Stimulated activated naive CD4-positive, alpha-beta T cell treated with Interleukin-2 at 50 U/mL for 16 hours (primary cell): ENCODE measurements around the gene FXYD6.
A peak's percentile ranks its signal among the peaks of the same experiment; 100 is the strongest.
"Not testable (repeated sequence)": the region's sequence is repeated elsewhere in the genome, so short reads cannot be mapped to it uniquely, and the experiment has no call there.

Experiments
- DNase-seq: peaks from one replicate; lab custom pipeline; 2025; lab: John Stamatoyannopoulos, UW

FXYD6 gene, protein sequence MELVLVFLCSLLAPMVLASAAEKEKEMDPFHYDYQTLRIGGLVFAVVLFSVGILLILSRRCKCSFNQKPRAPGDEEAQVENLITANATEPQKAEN

DNA sequence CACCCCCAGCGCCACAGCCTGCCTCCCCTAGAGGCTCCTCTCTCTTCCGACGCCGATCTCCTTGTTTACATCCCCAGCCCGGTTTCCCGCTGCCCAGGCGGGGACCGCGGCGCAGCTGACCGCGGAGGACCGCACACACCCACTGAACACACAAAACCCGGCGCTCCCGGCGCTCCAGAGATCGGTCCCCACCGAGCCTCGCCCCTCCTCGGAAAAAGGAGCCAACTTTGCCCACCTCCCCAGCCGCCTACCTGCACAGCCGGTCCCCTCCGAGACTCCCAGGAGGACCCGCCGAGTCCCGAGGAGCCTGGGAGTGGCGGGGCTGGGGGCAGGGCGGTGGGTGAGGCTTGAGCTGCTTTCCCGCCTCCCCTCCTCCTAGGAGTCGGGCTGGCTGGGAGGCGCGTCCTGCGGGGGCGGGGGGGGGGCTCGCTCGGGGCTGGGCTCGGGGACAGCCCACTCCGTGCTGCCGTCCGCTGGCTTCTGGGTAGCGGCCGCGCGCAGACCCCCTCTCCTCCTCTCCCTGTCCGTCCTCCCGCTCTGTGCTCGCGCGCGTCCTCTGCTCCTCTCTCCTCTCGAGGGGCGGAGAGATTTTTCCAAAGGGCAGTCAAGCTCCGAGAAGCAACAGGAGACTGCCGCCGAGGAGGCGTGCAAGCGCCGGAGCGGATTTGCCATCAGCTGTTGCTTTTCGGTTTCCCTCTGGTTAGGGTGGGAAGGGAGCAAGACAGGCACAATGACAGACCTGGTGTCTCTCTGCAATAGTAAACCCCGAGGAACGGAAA, at the start of gene FXYD6:
Gene FXYD6 (minus strand): TSS at position 318 of the 779 bp plus-strand sequence. CDS start 33,882 bp downstream, outside the sequence.
- DNase-seq, result no peak

GRCh38 chr11:117926166-117926565, 49.7 kb upstream of the FXYD6 start:
- DNase-seq, result not testable (repeated sequence)

GRCh38 chr11:117925198-117925925, 48.9 kb upstream of the FXYD6 start:
- no peak for DNase-seq

DNA sequence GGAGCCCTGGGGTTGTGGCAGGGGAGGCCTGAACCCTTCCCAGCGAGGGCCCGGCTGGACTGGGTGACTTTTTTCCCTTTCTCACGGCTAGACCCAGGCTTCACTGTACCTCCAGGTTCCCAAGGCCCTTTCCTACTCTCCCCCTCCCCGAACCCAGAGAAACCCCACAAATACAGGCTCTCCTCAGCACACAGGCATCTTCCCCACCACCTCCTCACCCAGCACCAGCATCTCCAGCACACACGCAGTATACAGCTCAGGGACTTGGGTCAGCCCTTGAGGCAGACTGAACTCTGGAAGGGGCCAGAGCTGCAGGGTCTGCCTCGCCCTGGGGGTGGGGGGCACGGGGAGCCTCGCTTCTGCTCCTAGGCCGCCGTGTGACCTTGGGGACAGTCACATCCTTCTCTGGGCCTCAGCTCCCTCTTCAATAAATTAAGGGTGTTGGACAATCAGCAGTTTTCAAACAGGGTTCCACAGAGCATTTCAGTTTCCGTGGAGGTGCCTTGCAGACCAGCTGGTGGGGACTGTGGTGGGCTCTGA, 48.2 kb upstream of the FXYD6 start:
- no peak for DNase-seq

GRCh38 chr11:117923773-117924172, 47.3 kb upstream of the FXYD6 start:
- DNase-seq, result no peak

DNA sequence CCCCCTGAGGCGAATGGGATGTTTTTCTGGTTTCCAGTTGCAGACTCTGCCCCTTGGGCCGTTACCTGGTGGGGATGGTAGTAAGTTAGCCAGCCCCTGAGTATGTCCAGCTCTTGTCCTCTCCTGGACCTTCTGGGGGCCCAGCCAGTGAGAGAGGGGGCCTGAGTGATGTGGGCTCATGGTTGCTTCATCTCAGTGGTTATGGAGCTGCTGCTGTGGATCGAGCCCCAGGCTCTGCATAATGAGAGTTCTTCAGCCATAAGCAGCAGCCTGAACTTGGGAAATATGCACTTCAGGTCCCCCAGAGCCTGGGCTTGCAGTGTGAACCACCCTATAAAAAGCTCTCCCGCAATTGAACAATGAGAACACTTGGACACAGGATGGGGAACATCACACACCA, 46.8 kb upstream of the FXYD6 start:
- DNase-seq, result no peak

DNA sequence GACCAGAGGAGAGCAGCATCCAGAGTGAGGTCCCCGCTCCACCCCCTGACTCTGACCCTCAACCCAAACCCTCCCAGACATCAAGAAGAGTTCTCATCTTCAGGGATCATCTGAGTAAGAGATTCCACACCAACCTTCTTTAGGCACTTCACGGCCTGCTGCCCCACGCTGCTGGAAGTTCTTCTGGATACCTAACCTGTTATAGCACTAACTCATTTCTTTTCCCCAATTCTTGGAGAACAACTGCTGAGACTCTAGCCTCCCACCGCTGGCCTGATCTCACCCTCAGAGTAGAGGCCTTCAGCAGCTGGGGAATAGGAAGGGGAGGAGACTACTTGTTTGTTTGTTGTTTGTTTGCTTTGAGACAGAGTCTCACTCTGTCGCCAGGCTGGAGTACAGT, 45.4 kb upstream of the FXYD6 start:
- no peak for DNase-seq

GRCh38 chr11:117921456-117921855, 45.0 kb upstream of the FXYD6 start:
- no peak for DNase-seq

GRCh38 chr11:117919781-117920221, 43.3 kb upstream of the FXYD6 start:
- peak; percentile 4 for DNase-seq

- DNase-seq, result no peak
Measured at GRCh38 chr11:117919341-117919740, 42.9 kb upstream of the FXYD6 start.

GRCh38 chr11:117918366-117919255, 42.2 kb upstream of the FXYD6 start:
- no peak for DNase-seq

DNA sequence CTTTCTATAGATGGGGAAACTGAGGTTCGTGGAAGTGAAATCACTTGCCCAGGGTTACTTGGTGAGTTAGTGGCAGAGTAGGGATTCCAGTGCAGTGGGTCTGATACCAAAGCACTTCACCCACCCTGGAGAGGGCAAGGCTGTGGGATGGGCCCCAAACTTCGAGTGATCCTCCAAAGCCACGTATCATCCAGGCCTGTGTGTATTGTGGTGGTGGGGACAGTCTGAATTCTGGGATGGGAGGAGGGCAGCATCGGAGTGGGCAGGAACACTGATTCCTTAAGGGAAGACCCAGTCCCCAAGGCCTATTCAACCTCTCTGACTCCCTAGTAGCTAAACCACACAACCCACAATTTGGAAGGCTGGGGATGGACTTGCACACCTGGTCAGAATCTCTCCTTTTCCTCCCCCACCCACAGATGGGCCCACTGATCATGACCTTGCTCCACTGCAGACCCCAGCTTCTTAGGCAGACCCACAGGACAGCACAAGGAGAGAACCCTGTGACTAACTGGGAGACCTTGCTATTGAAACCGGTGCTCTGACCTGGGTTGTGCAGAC, 41.2 kb upstream of the FXYD6 start:
- DNase-seq, result no peak

GRCh38 chr11:117916956-117917355, 40.5 kb upstream of the FXYD6 start:
- no peak for DNase-seq

GRCh38 chr11:117915672-117916235, 39.3 kb upstream of the FXYD6 start:
- DNase-seq, result no peak

- DNase-seq, result no peak
Measured at GRCh38 chr11:117914991-117915618, 38.6 kb upstream of the FXYD6 start.

DNA sequence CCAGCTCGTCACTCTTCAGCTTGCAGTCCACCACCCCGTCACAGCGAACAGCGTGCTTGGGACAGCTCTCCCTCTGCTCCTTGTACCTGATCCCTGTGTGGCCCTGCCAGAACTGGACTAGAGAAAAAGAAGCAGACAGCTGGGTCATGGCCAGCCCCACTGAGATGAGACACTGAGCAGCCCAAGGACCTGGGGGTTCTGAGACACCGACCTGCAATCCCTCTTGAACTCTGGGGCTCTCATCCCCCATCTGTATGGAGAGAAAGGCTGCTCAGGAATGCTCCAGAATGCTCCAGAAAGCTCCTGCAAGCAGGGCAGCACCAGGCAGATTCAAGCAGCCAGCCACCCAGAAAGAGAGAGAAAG, 37.9 kb upstream of the FXYD6 start:
- no peak for DNase-seq

GRCh38 chr11:117913736-117914397, 37.4 kb upstream of the FXYD6 start:
- DNase-seq, result no peak

DNA sequence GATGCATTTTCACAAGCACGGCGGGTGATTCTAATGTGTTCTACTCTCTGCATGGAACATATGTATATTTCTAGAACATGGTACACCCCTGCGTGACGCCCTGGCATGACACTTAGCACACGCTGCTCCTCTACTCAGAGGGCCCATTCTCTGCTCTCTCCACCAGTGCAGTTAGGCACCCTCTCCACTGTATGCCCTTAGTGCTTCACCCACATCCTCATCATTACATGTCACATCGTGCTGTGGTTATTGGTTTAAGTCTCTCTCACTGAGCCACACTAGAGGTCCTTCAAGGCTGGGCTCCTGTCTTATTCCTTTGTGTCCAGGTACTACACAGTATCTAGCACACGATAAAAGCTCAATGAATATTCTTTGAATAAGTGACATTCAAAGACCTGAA, 36.0 kb upstream of the FXYD6 start:
- no peak for DNase-seq

- no peak for DNase-seq
Measured at GRCh38 chr11:117911694-117912093, 35.2 kb upstream of the FXYD6 start.
